ENCODE results near the gene GALE.
"Not testable (repeated sequence)": the region's sequence is repeated elsewhere in the genome, so short reads cannot be mapped to it uniquely, and the experiment has no call there.

The GALE gene

GRCh38 chr1:23800400-23801337, at the start of gene GALE:
Gene GALE (minus strand): TSS chr1:23800754. CDS start chr1:23799007, 1,747 bp downstream.
- peak; percentile 97 for DNase-seq

GRCh38 chr1:23848673-23849616, 48.4 kb upstream of the GALE start:
- no peak for DNase-seq

GRCh38 chr1:23847482-23848095, 47.0 kb upstream of the GALE start:
- not testable (repeated sequence) for DNase-seq

GRCh38 chr1:23845163-23845562, 44.6 kb upstream of the GALE start:
- DNase-seq, result no peak

GRCh38 chr1:23843644-23844043, 43.1 kb upstream of the GALE start:
- DNase-seq, result no peak

- peak; percentile 68 for DNase-seq
Measured at GRCh38 chr1:23838401-23838866, 37.9 kb upstream of the GALE start.

GRCh38 chr1:23837908-23838307, 37.4 kb upstream of the GALE start:
- no peak for DNase-seq

GRCh38 chr1:23836037-23836436, 35.5 kb upstream of the GALE start:
- no peak for DNase-seq

GRCh38 chr1:23834156-23834555, 33.6 kb upstream of the GALE start:
- DNase-seq, result not testable (repeated sequence)

GRCh38 chr1:23827717-23828116, 27.2 kb upstream of the GALE start:
- no peak for DNase-seq

GRCh38 chr1:23826590-23826989, 26.0 kb upstream of the GALE start:
- not testable (repeated sequence) for DNase-seq

GRCh38 chr1:23825762-23826522, 25.4 kb upstream of the GALE start:
- peak; percentile 31 for DNase-seq

- DNase-seq, result peak; percentile 85
Measured at GRCh38 chr1:23825076-23825761, 24.7 kb upstream of the GALE start, which contains the start of gene HMGCL. Gene HMGCL (minus strand): TSS chr1:23825429. CDS start chr1:23825415, 14 bp downstream.

GRCh38 chr1:23824711-23825075, 24.1 kb upstream of the GALE start:
- DNase-seq, result no peak

GRCh38 chr1:23823767-23824166, 23.2 kb upstream of the GALE start:
- DNase-seq, result no peak

GRCh38 chr1:23817633-23818032, 17.1 kb upstream of the GALE start:
- DNase-seq, result no peak

- no peak for DNase-seq
Measured at GRCh38 chr1:23816906-23817305, 16.4 kb upstream of the GALE start.

- no peak for DNase-seq
Measured at GRCh38 chr1:23816361-23816760, 15.8 kb upstream of the GALE start.

- DNase-seq, result no peak
Measured at GRCh38 chr1:23814016-23814415, 13.5 kb upstream of the GALE start.

- DNase-seq, result peak; percentile 54
Measured at GRCh38 chr1:23810818-23811540, 10.4 kb upstream of the GALE start.

GRCh38 chr1:23809751-23810171, 9.2 kb upstream of the GALE start:
- DNase-seq, result peak; percentile 81
